22Rv1 (cell line): Measurements from ENCODE around the gene WNK1.

Experiments used
- ZFX ChIP-seq: fragments of 450-650 bp; IDR thresholded peaks from 2 replicates; pipeline ENCODE4 v1.6.1; 2017; ENCODE audit warnings: antibody characterized with exemption, borderline replicate concordance
- TF ChIP-seq, protein P1 (sequence below): fragments of 450-650 bp; IDR thresholded peaks from 2 replicates; pipeline ENCODE4 v1.5.1; 2017; ENCODE audit warnings: mild to moderate bottlenecking

DNA sequence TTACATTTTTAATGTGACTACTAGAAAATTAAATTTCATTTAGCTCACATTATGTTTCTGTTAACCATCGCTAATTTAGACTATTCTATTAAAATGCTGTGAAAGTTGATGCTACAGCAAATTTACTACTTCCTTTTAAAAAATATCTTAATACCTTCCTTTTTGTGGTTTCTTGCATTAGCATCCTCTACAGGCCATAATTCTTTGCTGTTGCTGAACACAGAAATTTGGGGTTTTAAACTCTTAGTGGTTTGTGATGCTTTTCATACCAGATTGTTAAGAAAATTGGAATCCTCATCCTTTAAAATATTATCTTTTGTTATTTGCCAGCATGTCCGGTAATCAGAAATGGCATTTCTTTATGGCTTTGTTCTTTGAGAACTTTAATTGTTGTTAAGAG, 18.1 kb downstream of the WNK1 start:
- TF ChIP-seq, protein P1, sequence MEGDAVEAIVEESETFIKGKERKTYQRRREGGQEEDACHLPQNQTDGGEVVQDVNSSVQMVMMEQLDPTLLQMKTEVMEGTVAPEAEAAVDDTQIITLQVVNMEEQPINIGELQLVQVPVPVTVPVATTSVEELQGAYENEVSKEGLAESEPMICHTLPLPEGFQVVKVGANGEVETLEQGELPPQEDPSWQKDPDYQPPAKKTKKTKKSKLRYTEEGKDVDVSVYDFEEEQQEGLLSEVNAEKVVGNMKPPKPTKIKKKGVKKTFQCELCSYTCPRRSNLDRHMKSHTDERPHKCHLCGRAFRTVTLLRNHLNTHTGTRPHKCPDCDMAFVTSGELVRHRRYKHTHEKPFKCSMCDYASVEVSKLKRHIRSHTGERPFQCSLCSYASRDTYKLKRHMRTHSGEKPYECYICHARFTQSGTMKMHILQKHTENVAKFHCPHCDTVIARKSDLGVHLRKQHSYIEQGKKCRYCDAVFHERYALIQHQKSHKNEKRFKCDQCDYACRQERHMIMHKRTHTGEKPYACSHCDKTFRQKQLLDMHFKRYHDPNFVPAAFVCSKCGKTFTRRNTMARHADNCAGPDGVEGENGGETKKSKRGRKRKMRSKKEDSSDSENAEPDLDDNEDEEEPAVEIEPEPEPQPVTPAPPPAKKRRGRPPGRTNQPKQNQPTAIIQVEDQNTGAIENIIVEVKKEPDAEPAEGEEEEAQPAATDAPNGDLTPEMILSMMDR = no peak
- no peak for TF ChIP-seq ZFX
